HEK293 (cell line): ENCODE results near the gene C2.
A peak's percentile ranks its signal among the peaks of the same experiment; 100 is the strongest.

Source experiments
- CTCF ChIA-PET: fragments of 350-600 bp; formaldehyde crosslinking; extraction: SDS; loops from one replicate; lab custom pipeline; 2021; ENCODE audit warnings: antibody characterized with exemption; lab: Yijun Ruan, JAX
- POLR2A ChIA-PET: fragments of 300-600 bp; formaldehyde crosslinking; extraction: SDS; loops from one replicate; lab custom pipeline; 2020; ENCODE audit warnings: antibody characterized with exemption, inconsistent platforms; lab: Yijun Ruan, JAX
- H3K27ac ChIP-seq: fragments of 200-500 bp; sonication (Bioruptor generic); 2 replicates; pipeline ENCODE4 v1.5.1; 2014; ENCODE audit warnings: low read depth, low read length, control low read depth, inconsistent platforms; ENCODE audit errors: extremely low read depth
- H3K36me3 ChIP-seq, 2 experiments: fragments of 200-500 bp in 1 of 2; sonication (Bioruptor generic) in 1 of 2; 1 replicate in 1 of 2; 2 replicates in 1 of 2; pipeline ENCODE4 v1.5.1; 2014 to 2017; ENCODE audit warnings: inconsistent platforms in 2 of 2, low read length in 2 of 2; ENCODE audit not compliant: control insufficient read depth in 2 of 2, insufficient read depth in 1 of 2
- H3K4me1 ChIP-seq: fragments of 200-500 bp; sonication (Bioruptor generic); 2 replicates; pipeline ENCODE4 v1.5.1; 2014; ENCODE audit warnings: mild to moderate bottlenecking, low read length, inconsistent platforms; ENCODE audit not compliant: control insufficient read depth, insufficient read depth
- H3K4me3 ChIP-seq: 2 replicates; pipeline ENCODE4 v1.5.1; 2011; ENCODE audit warnings: low read depth, mild to moderate bottlenecking, control low read depth, low read length, moderate library complexity
- H3K9me3 ChIP-seq: fragments of 200-500 bp; sonication (Bioruptor generic); 2 replicates; pipeline ENCODE4 v1.5.1; 2014; ENCODE audit warnings: low read depth, low read length, inconsistent platforms; ENCODE audit not compliant: control insufficient read depth, insufficient read depth
- CTCF ChIP-seq: fragments of 450-650 bp; formaldehyde crosslinking; IDR thresholded peaks from 2 replicates; pipeline ENCODE4 v1.5.1; 2016; ENCODE audit warnings: missing biosample characterization, missing genetic modification characterization
- GLI2 ChIP-seq: fragments of 450-650 bp; formaldehyde crosslinking; IDR thresholded peaks from 2 replicates; pipeline ENCODE4; 2017; ENCODE audit warnings: missing biosample characterization, missing genetic modification characterization, low read depth, borderline replicate concordance
- PRDM10 ChIP-seq: fragments of 450-650 bp; formaldehyde crosslinking; IDR thresholded peaks from 2 replicates; pipeline ENCODE4 v1.5.1; 2016; ENCODE audit warnings: missing biosample characterization, missing genetic modification characterization
- RBAK ChIP-seq: fragments of 450-650 bp; formaldehyde crosslinking; IDR thresholded peaks from 2 replicates; pipeline ENCODE4 v1.5.1; 2016; ENCODE audit warnings: missing biosample characterization, missing genetic modification characterization
- ZBTB44 ChIP-seq: fragments of 450-650 bp; IDR thresholded peaks from 2 replicates; pipeline ENCODE4 v1.5.1; 2018; ENCODE audit warnings: missing biosample characterization, mild to moderate bottlenecking, missing genetic modification characterization
- ZFHX2 ChIP-seq: fragments of 450-650 bp; formaldehyde crosslinking; conservative IDR thresholded peaks from 2 replicates; pipeline ENCODE4 v1.5.1; 2016; ENCODE audit warnings: missing biosample characterization, missing genetic modification characterization
- ZNF146 ChIP-seq: fragments of 450-650 bp; formaldehyde crosslinking; IDR thresholded peaks from 2 replicates; pipeline ENCODE4 v1.5.1; 2016; ENCODE audit warnings: missing biosample characterization, missing genetic modification characterization
- ZNF148 ChIP-seq: fragments of 450-650 bp; formaldehyde crosslinking; IDR thresholded peaks from 2 replicates; pipeline ENCODE4 v1.5.0; 2017; ENCODE audit warnings: missing biosample characterization, missing genetic modification characterization, borderline replicate concordance
- ZNF175 ChIP-seq: fragments of 450-650 bp; formaldehyde crosslinking; IDR thresholded peaks from 2 replicates; pipeline ENCODE4 v1.5.1; 2016; ENCODE audit warnings: missing biosample characterization, missing genetic modification characterization
- ZNF18 ChIP-seq: fragments of 450-650 bp; formaldehyde crosslinking; IDR thresholded peaks from 2 replicates; pipeline ENCODE4 v1.5.1; 2016; ENCODE audit warnings: missing biosample characterization, missing genetic modification characterization
- ZNF239 ChIP-seq: fragments of 450-650 bp; formaldehyde crosslinking; IDR thresholded peaks from 2 replicates; pipeline ENCODE4 v1.5.1; 2016; ENCODE audit warnings: missing biosample characterization, missing genetic modification characterization
- ZNF248 ChIP-seq: fragments of 450-650 bp; formaldehyde crosslinking; IDR thresholded peaks from 2 replicates; pipeline ENCODE4 v1.5.1; 2017; ENCODE audit warnings: missing biosample characterization, missing genetic modification characterization
- ZNF433 ChIP-seq: fragments of 450-650 bp; formaldehyde crosslinking; IDR thresholded peaks from 2 replicates; pipeline ENCODE4 v1.5.1; 2016; ENCODE audit warnings: missing biosample characterization, missing genetic modification characterization, low read depth
- ZNF510 ChIP-seq: fragments of 450-650 bp; formaldehyde crosslinking; IDR thresholded peaks from 2 replicates; pipeline ENCODE4 v1.5.1; 2018; ENCODE audit warnings: mild to moderate bottlenecking, missing genetic modification characterization, missing biosample characterization; ENCODE audit not compliant: insufficient replicate concordance
- ZNF629 ChIP-seq: fragments of 450-650 bp; formaldehyde crosslinking; IDR thresholded peaks from 2 replicates; pipeline ENCODE4 v1.5.1; 2017; ENCODE audit warnings: missing biosample characterization, missing genetic modification characterization
- ZNF670 ChIP-seq: fragments of 450-650 bp; formaldehyde crosslinking; IDR thresholded peaks from 2 replicates; pipeline ENCODE4 v1.5.1; 2016; ENCODE audit warnings: missing biosample characterization, missing genetic modification characterization, low read depth
- ZNF76 ChIP-seq: fragments of 450-650 bp; formaldehyde crosslinking; IDR thresholded peaks from 2 replicates; pipeline ENCODE4; 2016; ENCODE audit warnings: low read depth, missing biosample characterization, missing genetic modification characterization, borderline replicate concordance
- ZNF843 ChIP-seq: fragments of 450-650 bp; formaldehyde crosslinking; IDR thresholded peaks from 2 replicates; pipeline ENCODE4 v1.5.1; 2016; ENCODE audit warnings: missing biosample characterization, missing genetic modification characterization
- ZXDB ChIP-seq: fragments of 450-650 bp; formaldehyde crosslinking; IDR thresholded peaks from 2 replicates; pipeline ENCODE4 v1.5.1; 2016; ENCODE audit warnings: missing biosample characterization, missing genetic modification characterization

C2 gene

GRCh38 chr6:31933537-31933936 lies 6.0 kb downstream of the C2 start (continued):
- no peak for TF ChIP-seq ZFHX2
- no peak for TF ChIP-seq RBAK (tag by site-specific recombination)
- TF ChIP-seq ZNF239 (tag by site-specific recombination) = no peak
- no peak for TF ChIP-seq ZXDB (tag by site-specific recombination)
- TF ChIP-seq ZNF248 (tag by site-specific recombination) = no peak

GRCh38 chr6:31935021-31935420 lies 7.5 kb downstream of the C2 start:
- H3K4me3 ChIP-seq = no peak overlapping the region
- POLR2A ChIA-PET = no interaction called here
- CTCF ChIA-PET = interaction anchor here (0.6 to 2.1 kb wide), 5 partner anchors 12 to 143 kb away, joined by 3 to 10 read pairs (median 4); no protein-coding TSS in a partner anchor

GRCh38 chr6:31935823-31936222 lies 8.3 kb downstream of the C2 start:
- Histone ChIP-seq H3K27ac (no peak overlapping the region), H3K9me3 (no peaks in the 10 kb centered on the region), H3K4me1 (peaks cover 5% of the 10 kb centered on the region; the same call in 1 of the 2 replicates), H3K36me3 (no peaks in the 10 kb centered on the region), H3K4me3 (no peak overlapping the region)
- ChIA-PET POLR2A (no interaction called here), CTCF (interaction anchor here (0.7 to 2.1 kb wide), 5 partner anchors 12 to 105 kb away, joined by 3 to 10 read pairs (median 3); no protein-coding TSS in a partner anchor)
- no peak for TF ChIP-seq CTCF (tag by site-specific recombination)
- TF ChIP-seq ZNF148 (tag by site-specific recombination) = no peak
- no peak for TF ChIP-seq ZNF670 (tag by site-specific recombination)
- no peak for TF ChIP-seq ZNF76
- no peak for TF ChIP-seq ZNF629 (tag by site-specific recombination)
- no peak for TF ChIP-seq ZNF146 (tag by site-specific recombination)
- no peak for TF ChIP-seq ZNF18 (tag by site-specific recombination)
- TF ChIP-seq ZBTB44 (tag by site-specific recombination) = no peak
- no peak for TF ChIP-seq GLI2 (tag by site-specific recombination)
- TF ChIP-seq RBAK (tag by site-specific recombination) = no peak
- no peak for TF ChIP-seq ZNF843 (tag by site-specific recombination)
- no peak for TF ChIP-seq ZNF433 (tag by site-specific recombination)

More at GRCh38 chr6:31935021-31935420, 7.5 kb downstream of the C2 start:
- no peaks in the 10 kb centered on the region for H3K4me1 ChIP-seq
- TF ChIP-seq PRDM10 (tag by site-specific recombination) = 0 out of 2 replicates have a peak, but pooled peaks have one; percentile 36
- TF ChIP-seq GLI2 (tag by site-specific recombination) = no peak
- no peak for TF ChIP-seq ZNF175
- no peak for TF ChIP-seq ZNF510 (tag by site-specific recombination)
- TF ChIP-seq, all 188 proteins: peak for 1
- Histone ChIP-seq H3K27ac (no peak overlapping the region), H3K9me3 (no peaks in the 10 kb centered on the region), H3K36me3 (no peaks in the 10 kb centered on the region)
